ENCODE measurements around the gene TIMMDC1. TPM values are rescaled to one million over a fixed set of nuclear protein-coding genes. Genes with fewer than 3 reads are reported as not detected.
"Not testable (repeated sequence)": the region's sequence is repeated elsewhere in the genome, so short reads cannot be mapped to it uniquely, and the experiment has no call there.

The TIMMDC1 gene
- total RNA-seq, 1 experiment from 2014 or later = 96.7 TPM

DNA sequence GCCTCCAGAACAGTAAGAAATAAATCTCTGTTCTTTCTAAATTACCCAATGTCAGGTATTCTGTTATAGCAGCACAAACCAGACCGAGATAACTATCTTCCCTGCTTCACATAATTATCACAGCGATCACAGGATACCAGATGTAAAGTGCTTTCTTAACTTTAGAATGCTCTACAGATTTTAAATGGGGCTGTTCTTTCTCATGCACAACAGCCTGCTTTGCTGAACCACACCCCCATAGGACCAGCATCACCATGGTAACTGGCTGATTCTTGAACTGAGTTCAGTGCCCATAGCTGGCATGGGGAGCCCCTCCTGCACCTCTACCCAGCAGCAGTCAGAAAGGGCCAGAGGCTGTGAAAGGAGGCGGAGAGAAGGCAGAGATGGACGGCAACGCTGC is 53.3 kb downstream of the TIMMDC1 start:
- Histone ChIP-seq H3K27ac (ENCODE audit: low read depth, low read length, poor library complexity, severe bottlenecking) (no peak overlapping the region), H3K27me3 (replicated peaks; ENCODE audit: insufficient read depth, low read depth, low read length, poor library complexity) (no peaks in the 10 kb centered on the region), H3K4me1 (ENCODE audit: insufficient read depth, low read length, poor library complexity, severe bottlenecking) (no peaks in the 10 kb centered on the region), H3K9me3 (ENCODE audit: low read depth, low read length, poor library complexity, severe bottlenecking) (no peaks in the 10 kb centered on the region), H3K36me3 (ENCODE audit: insufficient read depth, low read length, poor library complexity, severe bottlenecking) (no peaks in the 10 kb centered on the region), H3K4me3 (ENCODE audit: low read depth, low read length, poor library complexity, severe bottlenecking) (no peak overlapping the region)
- no TSS peak for BruUV-seq (replicated peaks)
- no peak for DNase-seq (ENCODE audit: low spot score)
- CTCF ChIA-PET = interaction anchor here (0.5 kb wide), 1 partner anchor 139 kb away, joined by 3 read pairs; no protein-coding TSS in a partner anchor
- POLR2A ChIA-PET (ENCODE audit: low non-redundant PET) = no interaction called here
- no peak for TF ChIP-seq EZH2 (IDR thresholded peaks at IDR 0.05; ENCODE audit: borderline replicate concordance, low read depth, low read length, poor library complexity, severe bottlenecking)
- TF ChIP-seq, protein P1, sequence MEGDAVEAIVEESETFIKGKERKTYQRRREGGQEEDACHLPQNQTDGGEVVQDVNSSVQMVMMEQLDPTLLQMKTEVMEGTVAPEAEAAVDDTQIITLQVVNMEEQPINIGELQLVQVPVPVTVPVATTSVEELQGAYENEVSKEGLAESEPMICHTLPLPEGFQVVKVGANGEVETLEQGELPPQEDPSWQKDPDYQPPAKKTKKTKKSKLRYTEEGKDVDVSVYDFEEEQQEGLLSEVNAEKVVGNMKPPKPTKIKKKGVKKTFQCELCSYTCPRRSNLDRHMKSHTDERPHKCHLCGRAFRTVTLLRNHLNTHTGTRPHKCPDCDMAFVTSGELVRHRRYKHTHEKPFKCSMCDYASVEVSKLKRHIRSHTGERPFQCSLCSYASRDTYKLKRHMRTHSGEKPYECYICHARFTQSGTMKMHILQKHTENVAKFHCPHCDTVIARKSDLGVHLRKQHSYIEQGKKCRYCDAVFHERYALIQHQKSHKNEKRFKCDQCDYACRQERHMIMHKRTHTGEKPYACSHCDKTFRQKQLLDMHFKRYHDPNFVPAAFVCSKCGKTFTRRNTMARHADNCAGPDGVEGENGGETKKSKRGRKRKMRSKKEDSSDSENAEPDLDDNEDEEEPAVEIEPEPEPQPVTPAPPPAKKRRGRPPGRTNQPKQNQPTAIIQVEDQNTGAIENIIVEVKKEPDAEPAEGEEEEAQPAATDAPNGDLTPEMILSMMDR (conservative IDR thresholded peaks at IDR 0.05; ENCODE audit: low read depth, low read length) = no peak
- intact Hi-C loops (cut with micrococcal nuclease; ENCODE audit: unreplicated experiment) = no loop called here

DNA sequence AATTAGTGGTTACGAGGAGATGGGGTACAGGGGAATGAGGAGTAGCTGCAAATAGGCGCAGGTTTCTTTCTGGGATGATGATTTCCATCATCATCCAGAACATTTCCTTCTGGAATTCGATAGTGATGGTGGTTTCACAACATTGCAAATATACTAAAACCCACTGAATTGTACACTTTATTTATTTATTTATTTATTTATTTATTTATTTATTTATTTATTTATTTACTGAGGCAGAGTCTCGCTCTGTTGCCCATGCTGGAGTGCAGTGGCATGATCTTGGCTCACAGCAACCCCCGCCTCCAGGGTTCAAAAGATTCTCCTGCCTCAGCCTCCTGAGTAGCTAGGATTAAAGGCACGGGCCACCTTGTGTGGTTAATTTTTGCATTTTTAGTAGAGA is 54.6 kb downstream of the TIMMDC1 start:
- H3K27me3 ChIP-seq (replicated peaks; ENCODE audit: insufficient read depth, low read depth, low read length, poor library complexity); H3K9me3 ChIP-seq (ENCODE audit: low read depth, low read length, poor library complexity, severe bottlenecking); POLR2A ChIA-PET (ENCODE audit: low non-redundant PET); DNase-seq (ENCODE audit: low spot score); H3K36me3 ChIP-seq (ENCODE audit: insufficient read depth, low read length, poor library complexity, severe bottlenecking); H3K4me3 ChIP-seq (ENCODE audit: low read depth, low read length, poor library complexity, severe bottlenecking); CTCF ChIA-PET; H3K27ac ChIP-seq (ENCODE audit: low read depth, low read length, poor library complexity, severe bottlenecking); H3K4me1 ChIP-seq (ENCODE audit: insufficient read depth, low read length, poor library complexity, severe bottlenecking); intact Hi-C loops (cut with micrococcal nuclease; ENCODE audit: unreplicated experiment); BruUV-seq (replicated peaks): not testable (repeated sequence)

DNA sequence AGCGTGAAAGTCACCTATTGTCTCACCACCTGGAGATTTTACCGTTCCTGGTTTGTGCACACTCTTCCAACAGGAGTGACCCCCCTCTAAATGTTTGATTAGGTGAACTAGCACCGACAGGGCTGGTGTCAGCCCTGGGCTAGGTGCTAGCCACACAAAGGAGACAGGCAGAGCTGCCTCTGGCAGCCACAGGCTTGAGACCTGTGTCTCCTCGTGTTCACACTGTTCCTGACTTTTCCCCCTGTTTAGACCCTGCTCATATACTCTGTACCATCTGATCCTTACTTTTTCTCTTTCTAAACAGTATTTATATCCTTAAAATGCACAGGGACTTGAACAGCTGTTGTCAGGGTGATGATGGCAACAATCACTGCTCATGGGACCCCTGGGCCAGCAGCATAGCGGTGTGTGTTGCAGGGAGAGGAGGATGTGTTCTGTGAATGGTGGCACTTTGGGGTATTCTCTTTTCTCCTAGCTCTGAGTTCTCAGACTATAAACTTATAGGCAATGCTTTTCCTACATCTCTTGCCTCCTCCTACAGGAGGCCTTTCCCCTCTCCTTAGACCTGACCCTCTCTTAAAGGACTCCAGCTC is 55.6 kb downstream of the TIMMDC1 start:
- Histone ChIP-seq H3K27ac (ENCODE audit: low read depth, low read length, poor library complexity, severe bottlenecking) (no peak overlapping the region), H3K4me1 (ENCODE audit: insufficient read depth, low read length, poor library complexity, severe bottlenecking) (no peaks in the 10 kb centered on the region), H3K9me3 (ENCODE audit: low read depth, low read length, poor library complexity, severe bottlenecking) (no peaks in the 10 kb centered on the region), H3K36me3 (ENCODE audit: insufficient read depth, low read length, poor library complexity, severe bottlenecking) (no peaks in the 10 kb centered on the region), H3K27me3 (replicated peaks; ENCODE audit: insufficient read depth, low read depth, low read length, poor library complexity) (no peaks in the 10 kb centered on the region), H3K4me3 (ENCODE audit: low read depth, low read length, poor library complexity, severe bottlenecking) (no peak overlapping the region)
- TF ChIP-seq EZH2 (IDR thresholded peaks at IDR 0.05; ENCODE audit: borderline replicate concordance, low read depth, low read length, poor library complexity, severe bottlenecking) = no peak
- TF ChIP-seq, protein P1 (conservative IDR thresholded peaks at IDR 0.05; ENCODE audit: low read depth, low read length) = no peak
- CTCF ChIA-PET = no interaction called here
- intact Hi-C loops (cut with micrococcal nuclease; ENCODE audit: unreplicated experiment) = no loop called here
- no TSS peak for BruUV-seq (replicated peaks)
- POLR2A ChIA-PET (ENCODE audit: low non-redundant PET) = no interaction called here
- no peak for DNase-seq (ENCODE audit: low spot score)

DNA sequence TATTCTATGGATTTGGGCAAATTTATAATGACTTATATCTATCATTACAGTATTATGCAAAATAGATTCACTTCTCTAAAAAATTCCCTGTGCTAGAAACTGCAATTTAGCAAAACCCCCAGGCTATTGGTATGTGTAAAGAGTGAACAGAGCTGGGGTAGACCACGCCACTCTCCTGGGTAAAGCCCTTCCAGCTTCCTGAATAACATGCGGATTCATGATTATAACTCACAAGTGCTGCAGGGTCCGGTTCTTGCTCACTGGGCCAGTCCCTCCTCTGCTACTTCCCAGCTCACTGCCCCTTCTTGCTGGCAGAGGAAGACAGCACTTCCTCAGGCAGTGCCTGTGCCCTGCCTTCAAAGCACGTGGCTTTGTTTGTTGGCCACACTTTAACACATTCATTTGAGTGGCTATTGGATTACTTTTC is 57.0 kb downstream of the TIMMDC1 start:
- no peak for DNase-seq (ENCODE audit: low spot score)
- H3K27me3 ChIP-seq (replicated peaks; ENCODE audit: insufficient read depth, low read depth, low read length, poor library complexity) = no peaks in the 10 kb centered on the region
- no peaks in the 10 kb centered on the region for H3K4me1 ChIP-seq (ENCODE audit: insufficient read depth, low read length, poor library complexity, severe bottlenecking)
- TF ChIP-seq, protein P1 (conservative IDR thresholded peaks at IDR 0.05; ENCODE audit: low read depth, low read length) = no peak
- TF ChIP-seq EZH2 (IDR thresholded peaks at IDR 0.05; ENCODE audit: borderline replicate concordance, low read depth, low read length, poor library complexity, severe bottlenecking) = no peak
- no peaks in the 10 kb centered on the region for H3K36me3 ChIP-seq (ENCODE audit: insufficient read depth, low read length, poor library complexity, severe bottlenecking)
- no TSS peak for BruUV-seq (replicated peaks)
- no peaks in the 10 kb centered on the region for H3K9me3 ChIP-seq (ENCODE audit: low read depth, low read length, poor library complexity, severe bottlenecking)
- H3K4me3 ChIP-seq (ENCODE audit: low read depth, low read length, poor library complexity, severe bottlenecking) = no peak overlapping the region
- H3K27ac ChIP-seq (ENCODE audit: low read depth, low read length, poor library complexity, severe bottlenecking) = no peak overlapping the region
- CTCF ChIA-PET = no interaction called here
- intact Hi-C loops (cut with micrococcal nuclease; ENCODE audit: unreplicated experiment) = no loop called here
- POLR2A ChIA-PET (ENCODE audit: low non-redundant PET) = no interaction called here

Data from A673 (cell line).